BLaER1 treated with 17β-estradiol and CSF1 and Interleukin-3, amounts not matched to agents 10 nM and 100 nM (cell line): ENCODE data around the gene FOXF1.

Experiments
- H3K27ac ChIP-seq, 11 experiments: shearing (Covaris generic); formaldehyde crosslinking; 2 replicates each; pipeline ENCODE4 v1.8.1; 2022
- H3K27me3 ChIP-seq, 11 experiments: shearing (Covaris generic); formaldehyde crosslinking; 2 replicates each; pipeline ENCODE4 v1.8.1; 2022
- H3K36me3 ChIP-seq, 11 experiments: shearing (Covaris generic); formaldehyde crosslinking; 2 replicates each; pipeline ENCODE4 v1.8.1; 2022
- H3K4me1 ChIP-seq, 10 experiments: shearing (Covaris generic); formaldehyde crosslinking; 2 replicates each; pipeline ENCODE4 v1.8.1; 2022
- H3K4me2 ChIP-seq, 11 experiments: shearing (Covaris generic); formaldehyde crosslinking; 2 replicates each; pipeline ENCODE4 v1.8.1; 2022
- H3K4me3 ChIP-seq, 10 experiments: shearing (Covaris generic); formaldehyde crosslinking; 2 replicates each; pipeline ENCODE4 v1.8.1; 2022
- H3K9ac ChIP-seq, 11 experiments: shearing (Covaris generic); formaldehyde crosslinking; 2 replicates each; pipeline ENCODE4 v1.8.1; 2022
- H3K9me3 ChIP-seq, 11 experiments: shearing (Covaris generic); formaldehyde crosslinking; replicated peaks in 1 of 11; 2 replicates each; pipeline ENCODE4 v1.8.1; 2022
- H4K20me1 ChIP-seq, 11 experiments: shearing (Covaris generic); formaldehyde crosslinking; 2 replicates each; pipeline ENCODE4 v1.8.1; 2022
- Cebpa-rat ChIP-seq, 11 experiments: shearing (Covaris generic); IDR thresholded peaks; 2 replicates each; pipeline ENCODE4 v1.8.1; 2022

FOXF1 gene

GRCh38 chr16:86496262-86496928 is 13.9 kb upstream of the FOXF1 start:
- no peak for TF ChIP-seq Cebpa-rat (IDR thresholded peaks at IDR 0.05)
- no peak overlapping the region for H3K9ac ChIP-seq
- H3K4me1 ChIP-seq = no peaks in the 10 kb centered on the region; a peak in 2 of 20 replicates
- no peaks in the 10 kb centered on the region for H3K9me3 ChIP-seq
- H3K27me3 ChIP-seq = peaks cover 100% of the 10 kb centered on the region in 11 experiments
- no peaks in the 10 kb centered on the region for H3K36me3 ChIP-seq
- H3K4me2 ChIP-seq = no peak overlapping the region
- no peak overlapping the region for H3K4me3 ChIP-seq
- peaks cover 0 to 86% (median 72%) of the 10 kb centered on the region in 11 experiments; a peak in 17 of 22 replicates for H4K20me1 ChIP-seq
- H3K27ac ChIP-seq = no peak overlapping the region

- Histone ChIP-seq H3K4me3 (no peak overlapping the region), H3K9me3 (no peaks in the 10 kb centered on the region), H3K27me3 (peaks cover 100% of the 10 kb centered on the region in 11 experiments), H3K4me2 (no peak overlapping the region), H3K27ac (no peak overlapping the region), H3K4me1 (no peaks in the 10 kb centered on the region; a peak in 2 of 20 replicates), H3K9ac (no peak overlapping the region), H4K20me1 (peaks cover 0 to 90% (median 75%) of the 10 kb centered on the region in 11 experiments; a peak in 17 of 22 replicates), H3K36me3 (no peaks in the 10 kb centered on the region)
- no peak for TF ChIP-seq Cebpa-rat (IDR thresholded peaks at IDR 0.05)
Observed at GRCh38 chr16:86496929-86497461, 13.3 kb upstream of the FOXF1 start.

GRCh38 chr16:86497551-86498021 is 12.7 kb upstream of the FOXF1 start:
- Histone ChIP-seq H3K36me3 (no peaks in the 10 kb centered on the region), H3K4me3 (no peak overlapping the region), H4K20me1 (peaks cover 0 to 91% (median 81%) of the 10 kb centered on the region in 11 experiments; a peak in 17 of 22 replicates), H3K27ac (no peak overlapping the region), H3K9ac (no peak overlapping the region), H3K4me1 (no peaks in the 10 kb centered on the region; a peak in 2 of 20 replicates), H3K4me2 (no peak overlapping the region), H3K27me3 (peaks cover 100% of the 10 kb centered on the region in 11 experiments), H3K9me3 (no peaks in the 10 kb centered on the region)
- TF ChIP-seq Cebpa-rat (IDR thresholded peaks at IDR 0.05) = no peak

GRCh38 chr16:86498155-86498670 is 12.1 kb upstream of the FOXF1 start:
- Histone ChIP-seq H3K4me1 (no peaks in the 10 kb centered on the region; a peak in 2 of 20 replicates), H3K36me3 (no peaks in the 10 kb centered on the region)
- TF ChIP-seq Cebpa-rat (IDR thresholded peaks at IDR 0.05) = no peak

GRCh38 chr16:86498671-86499439 is 11.5 kb upstream of the FOXF1 start:
- Histone ChIP-seq H3K4me1 (no peaks in the 10 kb centered on the region; a peak in 2 of 20 replicates), H4K20me1 (peaks cover 0 to 93% (median 89%) of the 10 kb centered on the region in 11 experiments; a peak in 17 of 22 replicates), H3K27me3 (peaks cover 100% of the 10 kb centered on the region in 11 experiments)

More at GRCh38 chr16:86498155-86498670, 12.1 kb upstream of the FOXF1 start:
- Histone ChIP-seq H4K20me1 (peaks cover 0 to 93% (median 87%) of the 10 kb centered on the region in 11 experiments; a peak in 17 of 22 replicates), H3K4me2 (no peak overlapping the region), H3K4me3 (no peak overlapping the region), H3K27ac (no peak overlapping the region), H3K9ac (no peak overlapping the region), H3K9me3 (no peaks in the 10 kb centered on the region), H3K27me3 (peaks cover 100% of the 10 kb centered on the region in 11 experiments)

GRCh38 chr16:86499440-86499786 is 10.9 kb upstream of the FOXF1 start:
- Histone ChIP-seq H3K9me3 (no peaks in the 10 kb centered on the region), H4K20me1 (peaks cover 0 to 93% (median 89%) of the 10 kb centered on the region in 11 experiments; a peak in 17 of 22 replicates), H3K36me3 (no peaks in the 10 kb centered on the region), H3K4me1 (no peaks in the 10 kb centered on the region; a peak in 2 of 20 replicates), H3K27me3 (peaks cover 100% of the 10 kb centered on the region in 11 experiments), H3K27ac (no peak overlapping the region), H3K4me2 (no peak overlapping the region), H3K9ac (no peak overlapping the region), H3K4me3 (no peak overlapping the region)
- TF ChIP-seq Cebpa-rat (IDR thresholded peaks at IDR 0.05) = no peak

More at GRCh38 chr16:86498671-86499439, 11.5 kb upstream of the FOXF1 start:
- no peak for TF ChIP-seq Cebpa-rat (IDR thresholded peaks at IDR 0.05)
- Histone ChIP-seq H3K9ac (no peak overlapping the region), H3K36me3 (no peaks in the 10 kb centered on the region), H3K9me3 (no peaks in the 10 kb centered on the region), H3K4me2 (no peak overlapping the region), H3K4me3 (no peak overlapping the region), H3K27ac (no peak overlapping the region)

- Histone ChIP-seq H4K20me1 (peaks cover 0 to 93% (median 89%) of the 10 kb centered on the region in 11 experiments; a peak in 17 of 22 replicates), H3K4me3 (no peak overlapping the region), H3K27me3 (peaks cover 100% of the 10 kb centered on the region in 11 experiments), H3K4me2 (no peak overlapping the region), H3K9ac (no peak overlapping the region), H3K36me3 (no peaks in the 10 kb centered on the region), H3K4me1 (peaks cover 0 to 2% (median 1%) of the 10 kb centered on the region in 10 experiments; a peak in 12 of 20 replicates), H3K27ac (no peak overlapping the region), H3K9me3 (no peaks in the 10 kb centered on the region)
- TF ChIP-seq Cebpa-rat (IDR thresholded peaks at IDR 0.05) = no peak
Observed at GRCh38 chr16:86499889-86500707, 10.2 kb upstream of the FOXF1 start.

- H4K20me1 ChIP-seq = peaks cover 0 to 93% (median 89%) of the 10 kb centered on the region in 11 experiments; a peak in 17 of 22 replicates
- TF ChIP-seq Cebpa-rat (IDR thresholded peaks at IDR 0.05) = no peak
- H3K9ac ChIP-seq = no peak overlapping the region
- no peaks in the 10 kb centered on the region for H3K9me3 ChIP-seq
- H3K4me3 ChIP-seq = no peak overlapping the region
- no peaks in the 10 kb centered on the region for H3K36me3 ChIP-seq
- H3K4me2 ChIP-seq = no peak overlapping the region
- peaks cover 0 to 9% (median 9%) of the 10 kb centered on the region in 10 experiments; a peak in 14 of 20 replicates for H3K4me1 ChIP-seq
- H3K27ac ChIP-seq = no peak overlapping the region
- H3K27me3 ChIP-seq = peaks cover 100% of the 10 kb centered on the region in 11 experiments
Observed at GRCh38 chr16:86500708-86501510, 9.4 kb upstream of the FOXF1 start.
